ENCODE results near the gene COL5A1.

DNA sequence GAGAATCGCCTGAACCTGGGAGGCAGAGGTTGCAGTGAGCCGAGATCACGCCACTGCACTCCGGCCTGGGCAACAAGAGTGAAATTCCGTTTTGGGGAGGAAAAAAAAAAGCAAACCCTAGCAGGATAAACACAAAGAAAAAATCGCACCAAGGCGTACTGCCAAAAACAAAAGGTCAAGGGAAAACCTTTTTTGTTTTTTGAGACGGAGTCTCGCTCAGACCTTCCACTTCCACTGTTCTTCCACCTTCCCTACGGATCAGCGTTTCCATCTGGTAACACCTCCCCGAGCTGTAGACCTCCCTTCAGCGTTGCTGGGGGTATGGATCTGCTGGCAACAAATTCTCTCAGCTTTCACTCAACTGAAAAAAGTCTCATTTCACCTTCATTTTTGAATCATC is 218.9 kb downstream of the COL5A1 start:
- TF ChIP-seq GATA2 (IDR thresholded peaks at IDR 0.05; ENCODE audit: low read depth, low read length) = no peak
- TF ChIP-seq GATA3 (IDR thresholded peaks at IDR 0.05; ENCODE audit: low read depth, low read length) = no peak

Measured in SH-SY5Y (cell line).